Parathyroid adenoma (tissue), 2 donors: ENCODE measurements around the gene DYNLT2.

Experiments used
- H2AFZ ChIP-seq: fragments of 300-600 bp; sonication (generic); one replicate; pipeline ENCODE4 v1.7.0; 2017; ENCODE audit warnings: antibody characterized with exemption, mild to moderate bottlenecking
- H3K27ac ChIP-seq: fragments of 300-600 bp; sonication (generic); one replicate; pipeline ENCODE4 v1.7.0; 2017
- H3K27me3 ChIP-seq: fragments of 300-600 bp; sonication (generic); one replicate; pipeline ENCODE4 v1.7.0; 2017; ENCODE audit warnings: low read length; ENCODE audit not compliant: control insufficient read depth, insufficient read depth
- H3K36me3 ChIP-seq: fragments of 300-600 bp; sonication (generic); one replicate; pipeline ENCODE4 v1.7.0; 2017; ENCODE audit warnings: low read length; ENCODE audit not compliant: control insufficient read depth, insufficient read depth
- H3K4me1 ChIP-seq: fragments of 300-600 bp; sonication (generic); one replicate; pipeline ENCODE4 v1.7.0; 2017; ENCODE audit warnings: control low read depth
- H3K4me2 ChIP-seq: fragments of 300-600 bp; sonication (generic); one replicate; pipeline ENCODE4 v1.7.0; 2017; ENCODE audit warnings: low read length
- H3K4me3 ChIP-seq: fragments of 300-600 bp; sonication (generic); one replicate; pipeline ENCODE4 v1.7.0; 2017; ENCODE audit warnings: low read depth, low read length
- H3K79me2 ChIP-seq: fragments of 300-600 bp; sonication (generic); one replicate; pipeline ENCODE4 v1.7.0; 2017; ENCODE audit warnings: control low read depth
- H3K9ac ChIP-seq: fragments of 300-600 bp; sonication (generic); one replicate; pipeline ENCODE4 v1.7.0; 2017; ENCODE audit warnings: mild to moderate bottlenecking
- H3K9me3 ChIP-seq: fragments of 300-600 bp; sonication (generic); one replicate; pipeline ENCODE4 v1.7.0; 2017; ENCODE audit warnings: low read length; ENCODE audit not compliant: control insufficient read depth
- CTCF ChIP-seq: fragments of 300-600 bp; sonication (generic); IDR thresholded peaks from one replicate; pipeline ENCODE4 v1.7.0; 2017; ENCODE audit warnings: antibody characterized with exemption, mild to moderate bottlenecking
- donor health status: primary hyperparathyroidism.

DYNLT2 gene

GRCh38 chr6:169763881-169764280 is 12.5 kb upstream of the DYNLT2 start:
- Histone ChIP-seq H3K79me2 (no peaks in the 10 kb centered on the region), H3K9me3 (no peaks in the 10 kb centered on the region), H3K36me3 (no peaks in the 10 kb centered on the region), H3K4me1 (no peaks in the 10 kb centered on the region), H3K27ac (no peak overlapping the region), H3K9ac (no peak overlapping the region), H3K27me3 (no peaks in the 10 kb centered on the region), H3K4me2 (no peak overlapping the region), H3K4me3 (no peak overlapping the region), H2AFZ (no peak overlapping the region)
- no peak for TF ChIP-seq CTCF

DNA sequence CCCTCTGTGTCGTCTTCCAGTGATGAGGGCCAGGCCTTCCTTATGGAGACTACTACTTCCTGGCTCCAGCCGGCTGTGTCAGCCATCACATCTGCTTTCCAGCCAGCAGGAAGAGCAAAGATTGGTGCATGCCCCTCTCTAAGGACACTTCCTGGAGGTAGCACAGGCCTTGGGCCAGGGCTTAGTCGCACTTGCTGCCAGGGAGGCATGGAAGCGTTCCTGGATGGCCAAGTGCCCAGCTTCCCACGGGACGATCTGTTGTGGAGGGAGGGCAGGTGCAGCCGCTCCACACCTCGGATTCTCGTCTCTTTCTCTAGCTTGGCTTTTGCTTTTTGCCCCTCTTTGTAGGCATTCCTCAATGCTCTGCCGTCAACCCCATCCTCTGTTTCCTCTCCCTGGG is 11.9 kb upstream of the DYNLT2 start:
- no peaks in the 10 kb centered on the region for H3K36me3 ChIP-seq
- H3K4me2 ChIP-seq = no peak overlapping the region
- TF ChIP-seq CTCF = no peak
- no peaks in the 10 kb centered on the region for H3K79me2 ChIP-seq
- H3K27ac ChIP-seq = no peak overlapping the region
- H3K4me3 ChIP-seq = no peak overlapping the region
- no peaks in the 10 kb centered on the region for H3K9me3 ChIP-seq
- H3K27me3 ChIP-seq = no peaks in the 10 kb centered on the region
- H3K4me1 ChIP-seq = no peaks in the 10 kb centered on the region
- no peak overlapping the region for H3K9ac ChIP-seq
- no peak overlapping the region for H2AFZ ChIP-seq

DNA sequence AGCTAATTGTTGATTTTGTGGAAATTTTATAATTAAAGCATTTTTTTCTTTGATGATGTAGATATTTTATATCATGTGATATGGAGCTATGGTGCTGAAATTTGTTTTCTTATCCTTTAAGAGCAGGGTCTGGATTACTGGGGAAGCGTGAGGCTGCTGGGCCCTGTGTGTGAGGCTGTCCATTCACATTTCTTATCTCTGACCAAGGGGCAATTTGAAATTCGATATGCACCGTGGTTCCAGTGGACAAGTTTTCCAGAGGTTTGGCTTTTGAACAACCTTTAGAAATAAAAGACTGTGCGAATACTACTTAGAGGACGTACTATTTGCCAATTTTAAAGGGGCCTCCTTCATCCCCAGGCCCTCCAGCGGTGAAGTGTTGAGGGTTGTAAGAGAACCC is 3.8 kb upstream of the DYNLT2 start:
- Histone ChIP-seq H3K4me3 (no peak overlapping the region), H3K79me2 (no peaks in the 10 kb centered on the region), H3K9me3 (no peaks in the 10 kb centered on the region), H3K9ac (no peak overlapping the region), H3K27ac (no peak overlapping the region), H3K4me1 (peaks cover 8% of the 10 kb centered on the region), H3K4me2 (no peak overlapping the region), H2AFZ (no peak overlapping the region), H3K27me3 (no peaks in the 10 kb centered on the region), H3K36me3 (no peaks in the 10 kb centered on the region)
- TF ChIP-seq CTCF = no peak

GRCh38 chr6:169752074-169752623 is 777 bp upstream of the DYNLT2 start:
- H3K4me2 ChIP-seq = peak overlapping the region; percentile 52
- peak overlapping the region; percentile 73 for H3K9ac ChIP-seq
- peaks cover 8% of the 10 kb centered on the region for H3K4me1 ChIP-seq
- no peaks in the 10 kb centered on the region for H3K9me3 ChIP-seq
- H2AFZ ChIP-seq = peak overlapping the region; percentile 92
- no peaks in the 10 kb centered on the region for H3K27me3 ChIP-seq
- H3K4me3 ChIP-seq = peak overlapping the region; percentile 58
- no peak for TF ChIP-seq CTCF
- H3K79me2 ChIP-seq = no peaks in the 10 kb centered on the region
- H3K36me3 ChIP-seq = no peaks in the 10 kb centered on the region
- peak overlapping the region; percentile 92 for H3K27ac ChIP-seq

- Histone ChIP-seq H3K4me2 (no peak overlapping the region), H3K4me1 (no peaks in the 10 kb centered on the region), H3K27me3 (no peaks in the 10 kb centered on the region), H3K9ac (no peak overlapping the region), H2AFZ (no peak overlapping the region), H3K36me3 (no peaks in the 10 kb centered on the region), H3K9me3 (no peaks in the 10 kb centered on the region), H3K27ac (no peak overlapping the region), H3K79me2 (no peaks in the 10 kb centered on the region), H3K4me3 (no peak overlapping the region)
- TF ChIP-seq CTCF = no peak
These were observed 4.8 kb downstream of the DYNLT2 start for GRCh38 chr6:169746556-169746955.
